Neuronal stem cell (in vitro differentiated cells): ENCODE results near the gene C12orf42. TPM values are rescaled to one million over a fixed set of nuclear protein-coding genes. Genes with fewer than 3 reads are reported as not detected.
A peak's percentile ranks its signal among the peaks of the same experiment; 100 is the strongest.

Experiments
- DNase-seq: peaks from one replicate; pipeline ENCODE4 v3.0.0-alpha.2; 2013; ENCODE audit warnings: low spot score
- H2AFZ ChIP-seq: one replicate; pipeline ENCODE4 v1.6.1; 2013; ENCODE audit warnings: mild to moderate bottlenecking, low read length, inconsistent platforms
- H2AK5ac ChIP-seq: 2 replicates; pipeline ENCODE4 v1.6.1; 2013; ENCODE audit warnings: low read depth, mild to moderate bottlenecking, inconsistent platforms, low read length, moderate library complexity, mixed read lengths
- H2BK120ac ChIP-seq: 2 replicates; pipeline ENCODE4 v1.6.1; 2013; ENCODE audit warnings: low read depth, mild to moderate bottlenecking, inconsistent platforms, low read length, moderate library complexity, mixed read lengths
- H2BK12ac ChIP-seq: one replicate; pipeline ENCODE4 v1.6.1; 2013; ENCODE audit warnings: low read length, inconsistent platforms
- H2BK15ac ChIP-seq: 2 replicates; pipeline ENCODE4 v1.6.1; 2013; ENCODE audit warnings: mild to moderate bottlenecking, low read length, inconsistent platforms, mixed read lengths
- H2BK5ac ChIP-seq: one replicate; pipeline ENCODE4 v1.6.1; 2013; ENCODE audit warnings: inconsistent platforms, mild to moderate bottlenecking, low read length, moderate library complexity
- H3K14ac ChIP-seq: one replicate; pipeline ENCODE4 v1.6.1; 2013; ENCODE audit warnings: low read length, inconsistent platforms
- H3K18ac ChIP-seq: 2 replicates; pipeline ENCODE4 v1.6.1; 2013; ENCODE audit warnings: low read length, inconsistent platforms
- H3K23ac ChIP-seq: 2 replicates; pipeline ENCODE4 v1.6.1; 2013; ENCODE audit warnings: low read depth, mild to moderate bottlenecking, mixed read lengths, low read length, inconsistent platforms; ENCODE audit not compliant: poor library complexity
- H3K27ac ChIP-seq: replicated peaks from 3 replicates; pipeline ENCODE4 v1.5.1; 2013; ENCODE audit warnings: low read length, inconsistent platforms
- H3K27me3 ChIP-seq, 3 experiments: 2 replicates each; pipeline ENCODE4 v1.6.1; 2013; ENCODE audit warnings: low read length in 3 of 3, mild to moderate bottlenecking in 2 of 3, inconsistent platforms in 1 of 3, low read depth in 1 of 3, mixed read lengths in 1 of 3, moderate library complexity in 1 of 3; ENCODE audit not compliant: control insufficient read depth in 3 of 3, insufficient read depth in 3 of 3
- H3K36me3 ChIP-seq, 2 donors: replicated peaks in 1 of 2; 2 replicates each; pipeline ENCODE4 v1.6.1; 2013; ENCODE audit warnings: low read length in 2 of 2; ENCODE audit not compliant: control insufficient read depth in 2 of 2, insufficient read depth in 2 of 2
- H3K4ac ChIP-seq: 2 replicates; pipeline ENCODE4 v1.6.1; 2013; ENCODE audit warnings: inconsistent platforms, mild to moderate bottlenecking, low read length, moderate library complexity
- H3K4me1 ChIP-seq, 2 donors: 1 replicate in 1 of 2; 2 replicates in 1 of 2; pipeline ENCODE4 v1.6.1; 2013; ENCODE audit warnings: low read length in 2 of 2, low read depth in 1 of 2; ENCODE audit not compliant: control insufficient read depth in 2 of 2, insufficient read depth in 1 of 2
- H3K4me2 ChIP-seq: one replicate; pipeline ENCODE4 v1.6.1; 2013; ENCODE audit warnings: mild to moderate bottlenecking, low read length, inconsistent platforms; ENCODE audit not compliant: insufficient read depth, poor library complexity, severe bottlenecking
- H3K4me3 ChIP-seq, 2 donors: 2 replicates each; pipeline ENCODE4 v1.5.1; 2013; ENCODE audit warnings: low read length in 2 of 2, mild to moderate bottlenecking in 2 of 2, inconsistent platforms in 1 of 2, moderate library complexity in 1 of 2
- H3K79me1 ChIP-seq: one replicate; pipeline ENCODE4 v1.6.1; 2013; ENCODE audit warnings: low read depth, mild to moderate bottlenecking, inconsistent platforms, low read length, moderate library complexity
- H3K9ac ChIP-seq: one replicate; pipeline ENCODE4 v1.6.1; 2013; ENCODE audit warnings: mild to moderate bottlenecking, low read depth, low read length, inconsistent platforms; ENCODE audit not compliant: poor library complexity
- H3K9me3 ChIP-seq, 2 donors: replicated peaks in 1 of 2; 2 replicates each; pipeline versions ENCODE3 to v1.6.1; 2013; ENCODE audit warnings: low read length in 2 of 2, mild to moderate bottlenecking in 2 of 2, inconsistent platforms in 1 of 2, low read depth in 1 of 2, mixed read lengths in 1 of 2, moderate library complexity in 1 of 2; ENCODE audit not compliant: control insufficient read depth in 2 of 2, insufficient read depth in 1 of 2
- H4K8ac ChIP-seq: one replicate; pipeline ENCODE4 v1.6.1; 2013; ENCODE audit warnings: low read depth, mild to moderate bottlenecking, inconsistent platforms, low read length, moderate library complexity
- H4K91ac ChIP-seq: one replicate; pipeline ENCODE4 v1.6.1; 2013; ENCODE audit warnings: low read length, low read depth, mild to moderate bottlenecking, inconsistent platforms; ENCODE audit not compliant: poor library complexity
- WGBS, 2 donors: extraction: QIAGEN DNeasy Blood & Tissue Kit; methylation state at CpG; one replicate each; pipeline ENCODE4 v1.1.7; 2013; ENCODE audit warnings: missing lambda C conversion rate in 2 of 2, mixed read lengths in 1 of 2; ENCODE audit not compliant: insufficient read length in 2 of 2, insufficient replicate concordance in 1 of 2; ENCODE audit errors: extremely low coverage in 2 of 2; 5-methylcytosine and 5-hydroxymethylcytosine counted together
- polyA plus RNA-seq, 2 experiments: library from polyadenylated mRNA; stranded (reverse); fragments of 200-250 nt; gene quantifications; one replicate each; pipeline ENCODE4 v1.2.3, GENCODE V29; 2013

The C12orf42 gene
- 0.15 TPM for polyA plus RNA-seq (2013, experiment 1 of 2)
- polyA plus RNA-seq (2013, experiment 2 of 2): 0.07 TPM

GRCh38 chr12:103495469-103496456 is at the start of gene C12orf42:
C12orf42 (minus strand) TSS chr12:103495968; CDS start chr12:103478426, 17,542 bp downstream.
- Histone ChIP-seq H3K27ac (peak within 1 kb of the TSS; percentile 81), H3K23ac (no peak within 1 kb of the TSS), H3K36me3 (no peaks in the 10 kb centered on the region), H2BK5ac (peak within 1 kb of the TSS; percentile 93), H3K9me3 (no peaks in the 10 kb centered on the region), H4K8ac (no peak within 1 kb of the TSS), H2AFZ (peak within 1 kb of the TSS; percentile 89), H2AK5ac (peak within 1 kb of the TSS; percentile 84), H2BK120ac (no peak within 1 kb of the TSS), H3K27me3 (peaks cover 0 to 26% (median 2%) of the 10 kb centered on the region in 3 experiments), H3K4ac (no peak within 1 kb of the TSS), H3K4me2 (peak within 1 kb of the TSS; percentile 98), H4K91ac (peak within 1 kb of the TSS; percentile 48), H3K79me1 (no peaks in the 10 kb centered on the region), H3K14ac (peak within 1 kb of the TSS; percentile 50), H3K4me1 (peaks cover 5 to 12% of the 10 kb centered on the region in 2 donors), H3K4me3 (peak within 1 kb of the TSS; percentile 31 to 81), H3K18ac (peak within 1 kb of the TSS; percentile 98), H3K9ac (peak within 1 kb of the TSS; percentile 68), H2BK15ac (peak within 1 kb of the TSS; percentile 95), H2BK12ac (peak within 1 kb of the TSS; percentile 87)
- DNase-seq: peak; percentile 82
- no CpG with 5 or more reads among the region's 77 CpGs for WGBS, 2 donors

DNA sequence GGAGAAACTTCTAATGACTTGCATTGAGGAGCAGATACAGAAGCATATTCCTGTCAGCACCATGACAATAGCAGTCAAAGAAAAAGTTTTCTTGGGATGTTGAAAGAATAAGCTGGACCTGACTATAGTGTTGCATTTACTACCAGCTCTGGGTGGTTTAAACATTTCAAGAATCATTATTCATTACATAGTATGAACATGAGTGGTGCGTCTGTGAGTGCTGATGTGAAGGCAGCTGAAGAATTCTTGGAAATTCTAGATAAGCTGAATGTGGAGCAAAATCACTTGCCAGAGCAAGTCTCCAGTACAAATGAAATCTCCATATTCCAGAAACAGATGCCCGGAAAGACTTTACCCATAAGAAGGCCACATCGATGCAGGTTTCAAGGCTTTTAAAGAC is 46.3 kb upstream of the C12orf42 start:
- no peak overlapping the region for H3K23ac ChIP-seq
- H4K91ac ChIP-seq: no peak overlapping the region
- no peak overlapping the region for H4K8ac ChIP-seq
- no peak overlapping the region for H3K9ac ChIP-seq
- H3K14ac ChIP-seq: no peak overlapping the region
- H2AK5ac ChIP-seq: no peak overlapping the region
- H3K36me3 ChIP-seq: no peaks in the 10 kb centered on the region
- no peak for DNase-seq
- H3K4me3 ChIP-seq: no peak overlapping the region
- H2AFZ ChIP-seq: no peak overlapping the region
- WGBS, 2 donors: no CpG with 5 or more reads among the region's 3 CpGs
- H3K27me3 ChIP-seq: no peaks in the 10 kb centered on the region
- H2BK120ac ChIP-seq: no peak overlapping the region
- no peak overlapping the region for H2BK5ac ChIP-seq
- no peak overlapping the region for H2BK15ac ChIP-seq
- H2BK12ac ChIP-seq: no peak overlapping the region
- H3K4ac ChIP-seq: no peak overlapping the region
- no peak overlapping the region for H3K4me2 ChIP-seq
- no peak overlapping the region for H3K18ac ChIP-seq
- H3K79me1 ChIP-seq: no peaks in the 10 kb centered on the region
- peaks cover 0 to 2% of the 10 kb centered on the region in 2 donors for H3K9me3 ChIP-seq
- no peaks in the 10 kb centered on the region for H3K4me1 ChIP-seq
- no peak overlapping the region for H3K27ac ChIP-seq

GRCh38 chr12:103540319-103540718 is 44.6 kb upstream of the C12orf42 start:
- no peak overlapping the region for H3K14ac ChIP-seq
- H2BK15ac ChIP-seq: no peak overlapping the region
- no peak overlapping the region for H3K4ac ChIP-seq
- no peak overlapping the region for H2BK120ac ChIP-seq
- H3K4me2 ChIP-seq: no peak overlapping the region
- no peaks in the 10 kb centered on the region for H3K4me1 ChIP-seq
- H3K79me1 ChIP-seq: no peaks in the 10 kb centered on the region
- no peak overlapping the region for H4K8ac ChIP-seq
- H3K27me3 ChIP-seq: no peaks in the 10 kb centered on the region
- H3K4me3 ChIP-seq: no peak overlapping the region
- H3K36me3 ChIP-seq: no peaks in the 10 kb centered on the region
- DNase-seq: no peak
- no peak overlapping the region for H2AK5ac ChIP-seq
- no peak overlapping the region for H4K91ac ChIP-seq
- H3K9ac ChIP-seq: no peak overlapping the region
- H2AFZ ChIP-seq: no peak overlapping the region
- no peak overlapping the region for H3K18ac ChIP-seq
- H2BK5ac ChIP-seq: no peak overlapping the region
- H3K9me3 ChIP-seq: peaks cover 0 to 2% of the 10 kb centered on the region in 2 donors
- no peak overlapping the region for H3K27ac ChIP-seq
- H3K23ac ChIP-seq: no peak overlapping the region
- no peak overlapping the region for H2BK12ac ChIP-seq
- no CpG with 5 or more reads among the region's 3 CpGs for WGBS, 2 donors

GRCh38 chr12:103538397-103538796 is 42.6 kb upstream of the C12orf42 start:
- Histone ChIP-seq H4K8ac (no peak overlapping the region), H3K4ac (no peak overlapping the region), H3K9me3 (no peaks in the 10 kb centered on the region), H2BK15ac (no peak overlapping the region), H3K27ac (no peak overlapping the region), H2AK5ac (no peak overlapping the region), H2BK5ac (no peak overlapping the region), H4K91ac (no peak overlapping the region), H3K23ac (no peak overlapping the region), H3K4me2 (no peak overlapping the region), H3K36me3 (no peaks in the 10 kb centered on the region), H3K18ac (no peak overlapping the region), H3K4me3 (no peak overlapping the region), H3K14ac (no peak overlapping the region), H3K9ac (no peak overlapping the region), H2AFZ (no peak overlapping the region), H2BK120ac (no peak overlapping the region), H3K27me3 (no peaks in the 10 kb centered on the region), H3K79me1 (no peaks in the 10 kb centered on the region), H2BK12ac (no peak overlapping the region), H3K4me1 (no peaks in the 10 kb centered on the region)
- WGBS, 2 donors: no CpG with 5 or more reads among the region's 1 CpG
- no peak for DNase-seq
